H1 (cell line): ENCODE data around the gene PRG3. TPM values are rescaled to one million over a fixed set of nuclear protein-coding genes. Genes with fewer than 3 reads are reported as not detected.

Experiments
- CTCF ChIA-PET: fragments of 300-600 bp; sonication (Branson Sonifier 250); formaldehyde crosslinking; loops from one replicate; lab custom pipeline; 2021; ENCODE audit not compliant: partially characterized antibody; lab: Charles Lee
- POLR2A ChIA-PET: fragments of 300-600 bp; sonication (Branson Sonifier 250); formaldehyde crosslinking; loops from one replicate; lab custom pipeline; 2021; ENCODE audit warnings: inconsistent platforms; ENCODE audit not compliant: partially characterized antibody; lab: Charles Lee
- DNase-seq, 2 experiments: peaks; one replicate each; pipeline versions ENCODE4 v3.0.0 to v3.0.0-alpha.2; 2010 to 2022; ENCODE audit warnings: low spot score in 2 of 2, low read depth in 1 of 2, mixed read lengths in 1 of 2
- FAIRE-seq: peaks from 2 replicates; lab custom pipeline; 2011; peaks lifted over from hg19 to GRCh38; lab: Jason Lieb, UNC
- H2AFZ ChIP-seq: 2 replicates; pipeline ENCODE4 v1.8.1; 2012; ENCODE audit warnings: low read length, inconsistent platforms
- H2AK5ac ChIP-seq: 2 replicates; pipeline ENCODE4 v1.6.1; 2013; ENCODE audit warnings: low read depth, low read length
- H2BK120ac ChIP-seq: replicated peaks from 2 replicates; pipeline ENCODE3; 2013; ENCODE audit warnings: low read depth, low read length, inconsistent platforms
- H2BK12ac ChIP-seq: 2 replicates; pipeline ENCODE4 v1.6.1; 2013; ENCODE audit warnings: low read depth, low read length
- H2BK15ac ChIP-seq: 2 replicates; pipeline ENCODE4 v1.6.1; 2013; ENCODE audit warnings: low read length
- H2BK20ac ChIP-seq: 2 replicates; pipeline ENCODE4 v1.6.1; 2013; ENCODE audit warnings: low read length
- H2BK5ac ChIP-seq: 2 replicates; pipeline ENCODE4 v1.6.1; 2013; ENCODE audit warnings: low read depth, low read length
- H3K14ac ChIP-seq: 2 replicates; pipeline ENCODE4 v1.6.1; 2013; ENCODE audit warnings: inconsistent platforms; ENCODE audit not compliant: insufficient read length
- H3K18ac ChIP-seq: 2 replicates; pipeline ENCODE4 v1.6.1; 2013; ENCODE audit warnings: low read length; ENCODE audit errors: extremely low read depth
- H3K23ac ChIP-seq: 2 replicates; pipeline ENCODE4 v1.6.1; 2013; ENCODE audit warnings: inconsistent platforms; ENCODE audit not compliant: insufficient read length
- H3K23me2 ChIP-seq: 2 replicates; pipeline ENCODE4 v1.6.1; 2013; ENCODE audit warnings: low read depth, low read length
- H3K27ac ChIP-seq: 2 replicates; pipeline ENCODE4 v1.6.1; 2011; ENCODE audit warnings: low read depth, low read length, inconsistent platforms
- H3K27me3 ChIP-seq, 4 experiments: replicated peaks in 1 of 4; 1 replicate in 1 of 4; 2 replicates in 3 of 4; pipeline versions ENCODE4 v1.6.1 to v1.8.1; 2011 to 2013; ENCODE audit warnings: low read length in 3 of 4, mild to moderate bottlenecking in 3 of 4, inconsistent platforms in 2 of 4, mixed read lengths in 2 of 4, moderate library complexity in 1 of 4; ENCODE audit not compliant: control insufficient read depth in 3 of 4, insufficient read depth in 3 of 4; ENCODE audit errors: extremely low read depth in 1 of 4
- H3K36me3 ChIP-seq, 4 experiments: 2 replicates each; pipeline versions ENCODE4 v1.6.1 to v1.8.1; 2011 to 2013; ENCODE audit warnings: mild to moderate bottlenecking in 4 of 4, low read length in 3 of 4, moderate library complexity in 2 of 4, control low read depth in 1 of 4, inconsistent platforms in 1 of 4; ENCODE audit not compliant: insufficient read depth in 4 of 4, control insufficient read depth in 2 of 4
- H3K4ac ChIP-seq: replicated peaks from 2 replicates; pipeline ENCODE3; 2013; ENCODE audit warnings: low read length, low read depth, mixed read lengths, inconsistent platforms; ENCODE audit not compliant: insufficient read length
- H3K4me1 ChIP-seq, 4 experiments: replicated peaks in 1 of 4; 1 replicate in 1 of 4; 2 replicates in 3 of 4; pipeline versions ENCODE4 v1.6.1 to v1.8.1; 2011 to 2013; ENCODE audit warnings: low read length in 3 of 4, inconsistent platforms in 2 of 4, mixed read lengths in 1 of 4; ENCODE audit not compliant: insufficient read depth in 4 of 4, control insufficient read depth in 3 of 4
- H3K4me2 ChIP-seq, 2 experiments: 2 replicates each; pipeline versions ENCODE4 v1.6.1 to v1.8.1; 2011 to 2013; ENCODE audit warnings: low read depth in 2 of 2, low read length in 2 of 2, control low read depth in 1 of 2, inconsistent platforms in 1 of 2, mild to moderate bottlenecking in 1 of 2; ENCODE audit not compliant: insufficient read depth in 1 of 2
- H3K4me3 ChIP-seq, 4 experiments: fragments of 200-600, 300-600 bp in 1 of 4; sonication (generic), shearing (Covaris generic), sonication (Bioruptor Twin) in 1 of 4; 2 replicates each; pipeline versions ENCODE4 v1.5.1 to v1.8.1; 2011 to 2016; ENCODE audit warnings: low read length in 4 of 4, low read depth in 3 of 4, control low read depth in 2 of 4, inconsistent platforms in 2 of 4, mild to moderate bottlenecking in 2 of 4, mixed read lengths in 1 of 4, moderate library complexity in 1 of 4; ENCODE audit not compliant: insufficient read depth in 2 of 4; ENCODE audit errors: extremely low read depth in 1 of 4
- H3K56ac ChIP-seq: replicated peaks from 2 replicates; pipeline ENCODE3; 2013; ENCODE audit warnings: low read depth, mild to moderate bottlenecking, mixed read lengths, low read length, inconsistent platforms; ENCODE audit not compliant: insufficient read length
- H3K79me1 ChIP-seq: 2 replicates; pipeline ENCODE4 v1.6.1; 2013; ENCODE audit warnings: low read depth, low read length, control low read depth
- H3K79me2 ChIP-seq, 2 experiments: 2 replicates each; pipeline versions ENCODE4 v1.6.1 to v1.8.1; 2012 to 2013; ENCODE audit warnings: low read length in 2 of 2, mild to moderate bottlenecking in 2 of 2, inconsistent platforms in 1 of 2; ENCODE audit not compliant: insufficient read depth in 2 of 2, control insufficient read depth in 1 of 2
- H3K9ac ChIP-seq, 4 experiments: replicated peaks in 1 of 4; 1 replicate in 1 of 4; 2 replicates in 3 of 4; pipeline versions ENCODE4 v1.6.1 to v1.8.1; 2011 to 2013; ENCODE audit warnings: low read depth in 3 of 4, low read length in 3 of 4, control low read depth in 2 of 4, mild to moderate bottlenecking in 2 of 4, moderate library complexity in 2 of 4, inconsistent platforms in 1 of 4; ENCODE audit errors: extremely low read depth in 1 of 4
- H3K9me3 ChIP-seq, 2 experiments: 2 replicates each; pipeline versions ENCODE4 v1.6.1 to v1.8.1; 2012 to 2013; ENCODE audit warnings: mild to moderate bottlenecking in 2 of 2, moderate library complexity in 2 of 2, control low read depth in 1 of 2, inconsistent platforms in 1 of 2, low read depth in 1 of 2, low read length in 1 of 2, mixed read lengths in 1 of 2; ENCODE audit not compliant: insufficient read depth in 2 of 2
- H4K20me1 ChIP-seq, 2 experiments: replicated peaks in 1 of 2; 2 replicates each; pipeline versions ENCODE3 to v1.8.1; 2011 to 2013; ENCODE audit warnings: inconsistent platforms in 2 of 2, low read length in 2 of 2, mild to moderate bottlenecking in 1 of 2; ENCODE audit not compliant: insufficient read depth in 2 of 2, control insufficient read depth in 1 of 2
- H4K5ac ChIP-seq: 2 replicates; pipeline ENCODE4 v1.6.1; 2013; ENCODE audit warnings: low read length, low read depth, mixed read lengths, inconsistent platforms; ENCODE audit not compliant: insufficient read length
- H4K8ac ChIP-seq: 2 replicates; pipeline ENCODE4 v1.8.0; 2013; ENCODE audit warnings: mild to moderate bottlenecking, moderate library complexity, low read length, inconsistent platforms; ENCODE audit not compliant: insufficient read depth; ENCODE audit errors: extremely low read depth
- H4K91ac ChIP-seq: replicated peaks from 2 replicates; pipeline ENCODE3; 2013; ENCODE audit warnings: low read length, mixed read lengths, inconsistent platforms; ENCODE audit not compliant: insufficient read length
- CREB1 ChIP-seq: IDR thresholded peaks from 2 replicates; pipeline ENCODE4 v1.6.1; 2012; ENCODE audit warnings: inconsistent platforms
- RXRA ChIP-seq: IDR thresholded peaks from 2 replicates; pipeline ENCODE4 v1.6.1; 2011; ENCODE audit warnings: low read depth, mild to moderate bottlenecking, low read length, moderate library complexity; ENCODE audit not compliant: insufficient read depth
- SAP30 ChIP-seq: fragments of 300-600 bp; sonication (generic); IDR thresholded peaks from 2 replicates; pipeline ENCODE4 v1.7.1; 2012; ENCODE audit warnings: low read length, moderate library complexity, mild to moderate bottlenecking, inconsistent platforms; ENCODE audit not compliant: insufficient read depth, insufficient replicate concordance
- SIRT6 ChIP-seq: IDR thresholded peaks from one replicate; pipeline ENCODE4 v1.7.1; 2012; ENCODE audit warnings: low read length, inconsistent platforms
- SP2 ChIP-seq: IDR thresholded peaks from 2 replicates; pipeline ENCODE4 v1.6.1; 2012; ENCODE audit warnings: mild to moderate bottlenecking, low read length, inconsistent platforms
- SUZ12 ChIP-seq: fragments of 200-600 bp; sonication (generic); IDR thresholded peaks from 2 replicates; pipeline ENCODE4 v1.6.1; 2012; ENCODE audit warnings: mild to moderate bottlenecking, inconsistent platforms, low read length, moderate library complexity, mixed read lengths
- YY1 ChIP-seq: IDR thresholded peaks from 2 replicates; pipeline ENCODE4 v1.6.1; 2011; ENCODE audit warnings: low read depth, mild to moderate bottlenecking, low read length
- WGBS, 2 experiments: shearing (Covaris generic) in 1 of 2; methylation state at CpG; one replicate each; pipeline versions ENCODE4 v1.1.6 to v1.1.7; 2013 to 2015; ENCODE audit warnings: low lambda C conversion rate in 2 of 2, mixed read lengths in 2 of 2, inconsistent platforms in 1 of 2, low coverage in 1 of 2, missing lambda C conversion rate in 1 of 2; ENCODE audit not compliant: insufficient replicate concordance in 2 of 2, insufficient coverage in 1 of 2, insufficient read length in 1 of 2; ENCODE audit errors: extremely low coverage in 1 of 2, missing lambda C conversion rate in 1 of 2; 5-methylcytosine and 5-hydroxymethylcytosine counted together
- long read RNA-seq, 2 experiments: library from RNA in 1 of 2; library from capped mRNA in 1 of 2; stranded (forward); transcript quantifications; one replicate each; pipeline ENCODE4 v2.0.0, GENCODE V29; 2021; ENCODE audit warnings: inconsistent platforms in 1 of 2
- polyA minus RNA-seq, 3 experiments: library from RNA; depleted of rRNA, polyadenylated mRNA; stranded (reverse); fragments of >200 nt; gene quantifications; 1 replicate in 2 of 3; 2 replicates in 1 of 3; pipeline ENCODE4 v1.2.3, GENCODE V29; 2011
- polyA plus RNA-seq, 7 experiments: library from polyadenylated mRNA; depleted of rRNA in 3 of 7; stranded (reverse) in 5 of 7; unstranded in 2 of 7; fragments of >200 nt in 5 of 7; fragments of 200-250 nt in 2 of 7; gene quantifications; 1 replicate in 5 of 7; 2 replicates in 1 of 7; 4 replicates in 1 of 7; pipeline versions ENCODE4 v1.2.1 to v1.2.3, GENCODE V29; 2011 to 2013; ENCODE audit warnings: missing spikeins in 2 of 7, mixed read lengths in 2 of 7
- total RNA-seq: library from RNA; stranded (reverse); fragmentation: NEBNext Ultra II Directional; extraction: Animal tissue kit (Norgen Biotek cat#: 25700); gene quantifications from 2 replicates; pipeline ENCODE4 v1.2.1, GENCODE V29; 2021

The PRG3 gene, protein sequence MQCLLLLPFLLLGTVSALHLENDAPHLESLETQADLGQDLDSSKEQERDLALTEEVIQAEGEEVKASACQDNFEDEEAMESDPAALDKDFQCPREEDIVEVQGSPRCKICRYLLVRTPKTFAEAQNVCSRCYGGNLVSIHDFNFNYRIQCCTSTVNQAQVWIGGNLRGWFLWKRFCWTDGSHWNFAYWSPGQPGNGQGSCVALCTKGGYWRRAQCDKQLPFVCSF
- total RNA-seq (not detected in 2 replicates), polyA plus RNA-seq (2011; rRNA removed) (not detected in 2 replicates), polyA minus RNA-seq (2011; rRNA and poly(A)+ RNA removed) (not detected in 2 replicates)
- not detected for polyA plus RNA-seq (2011; cell fraction: cytosol; rRNA removed)
- not detected for polyA plus RNA-seq (2011; cell fraction: nucleus; rRNA removed)
- polyA plus RNA-seq (2012, experiment 1 of 2) = not detected in 4 replicates
- polyA plus RNA-seq (2012, experiment 2 of 2) = not detected
- not detected for polyA plus RNA-seq (2013, experiment 1 of 2)
- polyA plus RNA-seq (2013, experiment 2 of 2) = not detected
- not detected for polyA minus RNA-seq (2011; cell fraction: cytosol; rRNA and poly(A)+ RNA removed)
- not detected for polyA minus RNA-seq (2011; cell fraction: nucleus; rRNA and poly(A)+ RNA removed)
- long read RNA-seq, experiment 1 = 0 reads
- long read RNA-seq, experiment 2 = 0 reads

DNA sequence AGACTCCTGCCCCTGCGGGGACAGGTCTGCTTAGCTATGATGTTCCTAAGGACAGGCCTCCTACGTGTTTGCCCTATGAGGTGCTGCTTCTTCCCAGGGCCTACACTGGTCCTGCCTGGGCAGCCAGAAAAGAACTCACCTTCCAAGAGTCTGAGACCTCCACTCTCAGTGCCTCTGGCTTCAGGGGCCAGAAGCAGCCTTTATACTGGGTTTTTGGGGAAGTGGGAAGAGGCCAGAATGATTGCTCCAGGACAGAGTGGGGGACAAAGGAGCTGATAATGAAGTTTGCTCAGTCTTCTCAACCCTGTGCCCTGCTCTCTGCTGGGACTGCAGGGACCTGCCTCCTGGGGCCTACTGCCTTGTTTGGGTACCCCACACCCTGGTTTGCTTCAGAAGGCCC lies at the start of gene PRG3:
Gene PRG3, minus strand, starts transcription at position 176 of the 400 bp plus-strand sequence. CDS start 442 bp downstream, outside the sequence.
- no peak for FAIRE-seq
- no peak within 1 kb of the TSS for H2BK12ac ChIP-seq
- H3K14ac ChIP-seq = no peak within 1 kb of the TSS
- CTCF ChIA-PET = interaction anchor here (0.7 to 1.7 kb wide), 5 partner anchors 10 to 121 kb away, joined by 3 to 5 read pairs (median 4); no protein-coding TSS in a partner anchor
- no peak within 1 kb of the TSS for H4K91ac ChIP-seq
- no peaks in the 10 kb centered on the region for H3K79me1 ChIP-seq
- H4K5ac ChIP-seq = no peak within 1 kb of the TSS
- no peak within 1 kb of the TSS for H2BK5ac ChIP-seq
- no peaks in the 10 kb centered on the region for H3K79me2 ChIP-seq
- no peak within 1 kb of the TSS for H3K23ac ChIP-seq
- no peak within 1 kb of the TSS for H2BK15ac ChIP-seq
- no peaks in the 10 kb centered on the region for H3K36me3 ChIP-seq
- no peak within 1 kb of the TSS for H2BK20ac ChIP-seq
- H4K8ac ChIP-seq = no peak within 1 kb of the TSS
- WGBS, 2 experiments = 78% methylated on average over 2 of the region's 2 CpGs; no CpG with 5 or more reads in 1 of the 2 experiments
- H3K23me2 ChIP-seq = peaks cover 2% of the 10 kb centered on the region; the same call in 1 of the 2 replicates
- H3K9ac ChIP-seq = no peak within 1 kb of the TSS
- H3K9me3 ChIP-seq = no peaks in the 10 kb centered on the region
- TF ChIP-seq SP2 (no peak), SUZ12 (no peak), CREB1 (no peak), SAP30 (no peak), SIRT6 (no peak), YY1 (no peak), RXRA (no peak)
- TF ChIP-seq, all 59 proteins: peak for 0
- Histone ChIP-seq H3K4me2 (no peak within 1 kb of the TSS), H2BK120ac (no peak within 1 kb of the TSS), H2AK5ac (no peak within 1 kb of the TSS), H3K4me3 (no peak within 1 kb of the TSS), H2AFZ (no peak within 1 kb of the TSS), H3K4me1 (no peaks in the 10 kb centered on the region), H3K27ac (no peak within 1 kb of the TSS), H3K56ac (no peak within 1 kb of the TSS), H3K27me3 (peaks cover 0 to 2% (median 0%) of the 10 kb centered on the region in 4 experiments; a peak in 1 of 7 replicates), H3K18ac (no peak within 1 kb of the TSS), H4K20me1 (no peaks in the 10 kb centered on the region), H3K4ac (no peak within 1 kb of the TSS)
- DNase-seq = no peak
- POLR2A ChIA-PET = interaction anchor here (1.2 to 2.0 kb wide), 2 partner anchors 15 to 78 kb away, joined by 3 to 5 read pairs; no protein-coding TSS in a partner anchor
